HG03457 (cell line): Measurements from ENCODE around the gene KRT84.

Experiments
- ATAC-seq: cut with Tn5 transposase; IDR thresholded peaks from one replicate; pipeline ENCODE4 v1.9.1; 2021; ENCODE audit warnings: moderate number of reproducible peaks; ENCODE audit not compliant: unreplicated experiment

The KRT84 gene

GRCh38 chr12:52362118-52362726 lies 23.2 kb downstream of the KRT84 start:
- ATAC-seq: no peak

DNA sequence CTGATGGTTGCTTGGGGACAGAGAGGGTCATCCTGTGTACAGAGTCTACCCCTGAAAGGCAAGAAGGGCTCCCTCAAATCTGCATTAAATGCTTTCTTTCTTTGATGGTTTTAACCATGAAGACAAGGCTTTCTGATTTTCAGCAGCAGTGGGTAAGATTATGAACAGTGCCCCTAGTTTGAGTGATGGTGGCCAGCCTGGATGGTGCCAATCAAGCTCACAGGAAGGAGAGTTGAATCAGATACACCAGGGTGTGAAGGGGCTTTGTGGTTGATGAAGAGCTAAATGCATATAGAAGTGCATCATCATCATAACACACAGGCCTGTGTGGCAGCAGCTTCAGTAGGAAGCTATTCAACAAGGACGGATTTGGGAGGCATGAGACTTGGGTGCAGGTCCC lies 23.9 kb downstream of the KRT84 start:
- ATAC-seq: no peak

GRCh38 chr12:52360663-52361271 lies 24.7 kb downstream of the KRT84 start:
- no peak for ATAC-seq

DNA sequence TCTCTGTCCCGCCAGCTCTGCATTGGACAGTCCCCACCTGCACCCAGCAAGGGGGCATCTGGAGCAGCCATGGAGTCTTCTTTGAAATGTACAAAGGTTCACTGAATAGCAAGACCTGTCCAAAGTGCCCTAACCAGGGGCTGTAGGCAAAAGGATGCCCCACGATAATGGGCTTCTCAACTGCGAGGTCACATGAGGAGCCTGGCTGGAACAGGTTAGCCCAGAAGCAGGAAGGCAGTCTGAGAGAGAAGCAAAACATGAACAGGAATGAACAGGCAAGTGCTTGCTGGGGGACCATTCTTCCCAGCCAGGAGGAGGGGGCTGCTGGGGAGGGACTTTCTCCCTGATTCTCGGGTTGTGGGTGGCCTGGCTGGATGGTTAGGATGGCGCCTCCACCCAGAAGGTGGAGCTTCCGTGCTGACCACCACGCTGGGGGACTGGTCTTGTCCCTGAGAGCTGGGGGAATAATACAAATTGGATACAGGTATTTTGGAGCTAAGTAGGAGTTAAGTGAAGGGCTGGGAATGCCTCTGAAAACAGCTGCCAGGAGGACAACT lies 25.3 kb downstream of the KRT84 start:
- no peak for ATAC-seq

DNA sequence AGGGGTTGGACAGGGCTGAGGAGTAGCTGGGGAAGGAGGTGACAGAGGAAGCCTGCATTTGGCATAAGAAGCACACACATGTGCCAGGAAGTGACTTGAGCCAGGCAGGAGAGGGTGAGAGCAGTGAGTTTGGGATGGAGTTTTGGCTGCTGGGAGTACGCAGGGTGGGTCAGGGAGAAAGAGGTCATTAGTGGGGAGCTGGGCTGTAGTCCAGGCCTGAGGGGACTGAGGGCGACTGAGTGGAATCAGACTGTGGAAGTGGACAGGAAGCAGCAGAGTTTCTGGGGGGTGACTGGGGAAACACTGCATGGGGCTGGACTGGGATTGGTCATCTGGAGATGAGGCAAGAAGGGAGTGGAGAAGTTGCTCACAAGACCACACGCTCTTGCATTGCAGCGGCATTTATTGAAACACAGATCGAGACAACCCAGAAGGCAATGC lies 25.8 kb downstream of the KRT84 start:
- no peak for ATAC-seq

- peak; percentile 65 for ATAC-seq
Observed at GRCh38 chr12:52358575-52359350, 26.7 kb downstream of the KRT84 start.

GRCh38 chr12:52356762-52357580 lies 28.5 kb downstream of the KRT84 start:
- no peak for ATAC-seq

GRCh38 chr12:52356031-52356761 lies 29.3 kb downstream of the KRT84 start:
- no peak for ATAC-seq

GRCh38 chr12:52355176-52355575 lies 30.3 kb downstream of the KRT84 start:
- no peak for ATAC-seq

DNA sequence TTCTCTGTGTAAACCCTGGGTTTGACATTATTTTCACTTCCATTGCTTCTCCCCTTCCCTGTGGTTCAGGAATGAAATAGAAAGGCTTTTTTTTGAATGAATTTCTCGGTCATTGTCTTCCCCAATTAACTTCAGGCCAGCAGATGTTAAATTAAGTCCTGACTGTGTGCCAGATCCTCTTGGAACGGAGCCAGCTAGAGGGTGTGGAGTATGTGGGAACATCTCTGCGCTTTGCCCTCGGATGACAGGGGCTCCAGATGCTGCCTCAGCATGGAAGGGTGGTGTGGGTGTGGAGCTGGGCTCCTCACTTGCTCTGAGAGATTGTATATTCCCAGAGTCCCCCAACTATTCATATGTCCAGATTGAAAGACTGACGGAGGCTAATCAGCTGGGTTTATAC lies 31.3 kb downstream of the KRT84 start:
- ATAC-seq: no peak

DNA sequence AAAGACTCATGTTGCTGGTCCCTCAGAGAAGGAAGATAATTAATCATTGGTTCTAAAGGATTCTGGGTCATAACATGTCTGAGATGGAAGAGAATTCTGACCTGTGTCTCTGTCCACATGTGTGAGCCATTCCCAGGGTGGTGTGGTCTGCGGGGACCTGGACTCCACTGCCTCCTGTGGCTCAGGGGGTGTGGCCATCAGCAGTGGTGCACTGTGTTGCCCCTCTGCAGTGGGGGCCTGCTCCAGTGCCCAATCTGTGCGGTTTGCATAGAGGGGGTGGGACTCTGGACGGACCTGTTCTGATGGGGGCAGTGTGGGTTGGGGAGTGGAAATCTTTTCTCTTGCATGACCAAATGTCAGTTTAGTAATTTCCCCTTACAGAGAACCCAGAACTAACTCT lies 31.7 kb downstream of the KRT84 start:
- ATAC-seq: no peak

DNA sequence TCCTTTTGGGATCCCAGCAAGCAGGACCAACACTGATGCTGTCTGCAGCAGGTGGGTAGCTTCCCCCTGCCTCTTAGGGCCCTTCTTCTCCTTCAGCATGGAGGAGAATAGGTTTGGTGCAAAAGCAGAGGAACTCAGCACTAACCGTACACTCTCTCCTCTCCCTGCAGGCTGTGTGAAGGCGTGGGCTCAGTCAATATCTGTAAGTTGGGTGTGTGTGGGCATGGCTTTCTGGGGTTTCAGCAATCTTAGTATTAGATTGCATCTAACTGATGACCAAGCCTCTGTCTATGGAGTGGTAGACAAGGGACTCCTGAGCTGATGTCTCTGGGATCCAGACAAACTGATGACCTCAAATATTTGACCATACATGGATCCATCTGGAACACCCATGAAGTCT lies 32.5 kb downstream of the KRT84 start:
- no peak for ATAC-seq

DNA sequence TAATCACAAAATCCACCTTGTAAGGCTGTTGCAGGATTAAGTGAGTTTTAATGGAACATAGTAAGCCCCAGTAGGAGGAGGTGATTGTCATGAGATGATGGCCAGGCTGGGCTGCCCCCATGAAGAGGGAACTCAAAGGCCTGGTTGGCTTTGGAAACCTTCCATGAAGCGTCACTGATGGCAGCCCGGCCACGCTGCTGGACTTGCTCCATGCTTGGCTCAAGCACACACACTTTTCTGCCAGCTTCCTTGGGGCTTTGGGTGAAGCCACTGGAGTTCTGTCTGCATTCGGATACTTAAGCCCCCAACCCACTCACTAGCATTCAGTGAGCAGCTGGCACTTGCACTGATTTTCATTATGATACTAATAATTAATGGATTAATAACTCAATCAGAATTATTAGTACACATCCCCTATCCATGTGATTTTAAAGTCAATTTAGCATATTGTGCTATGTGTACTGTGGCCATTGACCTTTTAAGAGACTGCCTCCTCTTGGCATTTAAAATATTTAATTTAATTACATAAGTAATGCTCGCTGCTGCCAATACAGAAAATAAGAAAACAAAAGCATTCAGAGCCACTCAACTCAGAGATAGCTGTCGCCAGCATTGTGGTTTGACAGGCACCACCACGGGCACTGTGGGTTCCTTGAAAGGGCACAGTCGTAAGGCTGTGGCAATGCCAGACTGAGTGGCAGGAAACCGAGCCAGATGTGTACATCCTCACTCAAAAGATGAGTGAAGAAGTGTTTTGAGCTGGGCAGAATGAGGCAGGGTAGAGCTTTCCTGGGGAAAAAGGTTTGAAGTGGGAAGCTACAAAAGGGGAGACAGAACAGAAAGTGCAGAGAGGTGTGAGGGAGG lies 34.0 kb downstream of the KRT84 start:
- no peak for ATAC-seq

DNA sequence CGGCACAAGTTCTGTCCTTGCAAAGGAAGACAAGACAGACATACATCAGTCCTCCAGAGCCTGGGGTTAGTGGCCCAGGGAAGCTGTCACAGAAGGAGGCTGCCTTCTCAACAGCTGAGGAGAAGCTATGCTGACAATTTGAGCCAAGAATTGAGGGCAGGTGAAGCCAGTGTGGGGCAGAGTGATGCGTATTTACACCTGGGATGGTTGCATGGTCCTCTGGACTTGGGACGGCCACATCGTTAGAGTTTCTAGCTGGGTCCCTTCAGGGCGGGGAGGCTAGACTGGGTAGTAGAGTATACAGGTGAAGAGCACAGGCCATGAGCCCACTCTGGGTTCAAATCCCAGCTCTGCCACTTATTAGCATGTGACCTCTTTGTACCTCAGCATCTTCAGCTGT lies 34.7 kb downstream of the KRT84 start:
- ATAC-seq: no peak

- no peak for ATAC-seq
Observed at GRCh38 chr12:52350021-52350620, 35.3 kb downstream of the KRT84 start.

- no peak for ATAC-seq
Observed at GRCh38 chr12:52349196-52349595, 36.3 kb downstream of the KRT84 start.

- ATAC-seq: no peak
Observed at GRCh38 chr12:52347551-52348510, 37.6 kb downstream of the KRT84 start.

DNA sequence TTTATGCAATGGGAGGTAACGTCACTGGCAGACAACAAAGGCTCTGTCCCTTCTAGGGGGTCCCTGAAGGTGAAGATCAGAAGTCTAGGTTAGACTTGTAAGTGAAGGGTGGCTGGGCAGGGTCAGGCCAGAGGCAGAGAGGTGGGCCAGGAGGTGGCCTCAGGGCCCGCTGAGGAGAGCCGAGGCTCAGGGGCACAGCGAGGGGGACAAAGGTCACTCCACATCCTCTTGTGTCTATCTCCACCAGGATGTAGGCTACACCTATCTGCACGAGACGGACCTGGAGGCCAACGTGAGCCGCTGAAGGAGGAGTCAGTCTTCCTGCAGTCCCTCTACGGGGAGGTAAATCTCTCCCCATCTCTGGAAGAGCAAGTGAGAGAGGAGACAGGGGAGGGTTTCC lies 38.4 kb downstream of the KRT84 start:
- ATAC-seq: no peak
